WTC11 (cell line): Measurements from ENCODE around the gene HDGF. TPM values are rescaled to one million over a fixed set of nuclear protein-coding genes. Genes with fewer than 3 reads are reported as not detected.

Source experiments
- ATAC-seq: fragments of 200-7000 bp; cut with Tn5 transposase; 2 replicates; pipeline ENCODE4 v1.10.0; 2021; ENCODE audit warnings: mild to moderate bottlenecking, moderate library complexity
- CTCF ChIA-PET: fragments of 300-600 bp; sonication (Branson Sonifier 250); formaldehyde crosslinking; loops from one replicate; lab custom pipeline; 2021; ENCODE audit warnings: antibody characterized with exemption; lab: Charles Lee
- POLR2A ChIA-PET: fragments of 350-600 bp; sonication (Branson Sonifier 250); formaldehyde crosslinking; loops from one replicate; lab custom pipeline; 2021; ENCODE audit warnings: antibody characterized with exemption; lab: Charles Lee
- DNase-seq: peaks from one replicate; pipeline ENCODE4 v3.0.0; 2021; ENCODE audit warnings: low spot score
- H3K27ac Mint-ChIP-seq: 2 replicates; pipeline ENCODE4 v1.8.0; 2021; ENCODE audit warnings: mixed read lengths
- H3K27me3 Mint-ChIP-seq: 2 replicates; pipeline ENCODE4 v1.8.0; 2021; ENCODE audit warnings: low read depth, mild to moderate bottlenecking, moderate library complexity, mixed read lengths
- H3K36me3 Mint-ChIP-seq: 2 replicates; pipeline ENCODE4 v1.8.0; 2021; ENCODE audit warnings: mixed read lengths
- H3K4me1 Mint-ChIP-seq: 2 replicates; pipeline ENCODE4 v1.8.0; 2022; ENCODE audit warnings: mixed read lengths
- H3K4me3 Mint-ChIP-seq: 2 replicates; pipeline ENCODE4 v1.8.0; 2021; ENCODE audit warnings: mild to moderate bottlenecking, moderate library complexity, mixed read lengths
- H3K9me3 Mint-ChIP-seq: 2 replicates; pipeline ENCODE4 v1.8.0; 2021; ENCODE audit warnings: mixed read lengths
- ATF3 ChIP-seq: sonication (generic); formaldehyde crosslinking; conservative IDR thresholded peaks from 2 replicates; pipeline ENCODE4 v1.8.1; 2022; ENCODE audit warnings: mild to moderate bottlenecking, missing genetic modification reagents
- ATF6 ChIP-seq: sonication (generic); formaldehyde crosslinking; IDR thresholded peaks from 2 replicates; pipeline ENCODE4 v1.8.1; 2023; ENCODE audit warnings: mild to moderate bottlenecking, missing genetic modification reagents
- CREB1 ChIP-seq: sonication (generic); formaldehyde crosslinking; IDR thresholded peaks from 2 replicates; pipeline ENCODE4 v1.8.0; 2023; ENCODE audit warnings: mild to moderate bottlenecking, missing genetic modification reagents
- E2F1 ChIP-seq: sonication (generic); formaldehyde crosslinking; IDR thresholded peaks from 2 replicates; pipeline ENCODE4 v1.8.0; 2022; ENCODE audit warnings: mild to moderate bottlenecking, missing genetic modification reagents
- ETV6 ChIP-seq: sonication (generic); formaldehyde crosslinking; IDR thresholded peaks from 2 replicates; pipeline ENCODE4 v1.8.1; 2022; ENCODE audit warnings: mild to moderate bottlenecking, missing genetic modification reagents
- FOXK1 ChIP-seq: sonication (generic); formaldehyde crosslinking; IDR thresholded peaks from 2 replicates; pipeline ENCODE4 v1.8.0; 2022; ENCODE audit warnings: mild to moderate bottlenecking, moderate library complexity, missing genetic modification reagents
- FOXP1 ChIP-seq: sonication (generic); formaldehyde crosslinking; IDR thresholded peaks from 2 replicates; pipeline ENCODE4 v1.8.0; 2022; ENCODE audit warnings: missing genetic modification reagents, mild to moderate bottlenecking, moderate library complexity, borderline replicate concordance
- GABPB1 ChIP-seq: sonication (generic); formaldehyde crosslinking; IDR thresholded peaks from 2 replicates; pipeline ENCODE4 v1.8.1; 2023; ENCODE audit warnings: mild to moderate bottlenecking, missing genetic modification reagents
- GTF2I ChIP-seq: fragments of 250-450 bp; sonication (Bioruptor Pico); conservative IDR thresholded peaks from 2 replicates; pipeline ENCODE4 v1.4.0; 2021; ENCODE audit warnings: mild to moderate bottlenecking
- JUN ChIP-seq: sonication (generic); formaldehyde crosslinking; IDR thresholded peaks from 2 replicates; pipeline ENCODE4 v1.8.0; 2023; ENCODE audit warnings: mild to moderate bottlenecking, missing genetic modification reagents
- NFATC4 ChIP-seq: fragments of 250-450 bp; sonication (Bioruptor Pico); IDR thresholded peaks from 2 replicates; pipeline ENCODE4 v1.9.0; 2021; ENCODE audit warnings: mild to moderate bottlenecking
- NR2C2 ChIP-seq: sonication (generic); formaldehyde crosslinking; IDR thresholded peaks from 2 replicates; pipeline ENCODE4 v1.8.0; 2022; ENCODE audit warnings: mild to moderate bottlenecking, missing genetic modification reagents
- NR3C1 ChIP-seq: sonication (generic); formaldehyde crosslinking; conservative IDR thresholded peaks from 2 replicates; pipeline ENCODE4 v1.8.1; 2023; ENCODE audit warnings: low read depth, mild to moderate bottlenecking, missing genetic modification reagents
- RORB ChIP-seq: fragments of 250-450 bp; sonication (Bioruptor Pico); IDR thresholded peaks from 2 replicates; pipeline ENCODE4 v1.9.0; 2021; ENCODE audit warnings: mild to moderate bottlenecking
- SP1 ChIP-seq: sonication (generic); formaldehyde crosslinking; conservative IDR thresholded peaks from 2 replicates; pipeline ENCODE4 v1.8.1; 2022; ENCODE audit warnings: missing genetic modification reagents
- ZBTB21 ChIP-seq: sonication (generic); formaldehyde crosslinking; IDR thresholded peaks from 2 replicates; pipeline ENCODE4 v1.8.1; 2023; ENCODE audit warnings: mild to moderate bottlenecking, missing genetic modification reagents, borderline replicate concordance
- ZNF121 ChIP-seq: sonication (generic); formaldehyde crosslinking; IDR thresholded peaks from 2 replicates; pipeline ENCODE4 v1.8.0; 2023; ENCODE audit warnings: missing genetic modification reagents
- ZNF219 ChIP-seq: sonication (generic); formaldehyde crosslinking; IDR thresholded peaks from 2 replicates; pipeline ENCODE4 v1.8.0; 2023; ENCODE audit warnings: missing genetic modification reagents, mild to moderate bottlenecking, borderline replicate concordance
- ZNF396 ChIP-seq: fragments of 250-450 bp; sonication (Bioruptor Pico); IDR thresholded peaks from 2 replicates; pipeline ENCODE4 v1.8.0; 2021; ENCODE audit warnings: mild to moderate bottlenecking, moderate library complexity, borderline replicate concordance
- total RNA-seq: library from RNA; stranded (reverse); gene quantifications from 3 replicates; pipeline ENCODE4 v1.2.3, GENCODE V29; 2021
- TF ChIP-seq, protein P1 (sequence below): sonication (generic); formaldehyde crosslinking; IDR thresholded peaks from 2 replicates; pipeline ENCODE4 v1.8.0; 2023; ENCODE audit warnings: mild to moderate bottlenecking, missing genetic modification reagents
- TF ChIP-seq, protein P2 (sequence below): sonication (generic); formaldehyde crosslinking; IDR thresholded peaks from 2 replicates; pipeline ENCODE4 v1.8.1; 2022; ENCODE audit warnings: missing genetic modification reagents, borderline replicate concordance
- TF ChIP-seq, protein P3 (sequence below): fragments of 250-450 bp; sonication (Bioruptor Pico); IDR thresholded peaks from 2 replicates; pipeline ENCODE4 v1.9.0; 2021; ENCODE audit warnings: mild to moderate bottlenecking

Gene HDGF
- total RNA-seq, 1 experiment from 2014 or later = 339 TPM

- POLR2A ChIA-PET = no interaction called here
- CTCF ChIA-PET = interaction anchor here (1.0 to 2.3 kb wide), 3 partner anchors 49 to 83 kb away, joined by 3 to 8 read pairs (median 7); partner anchors contain the start of genes METTL25B and NTRK1
- 0 out of 2 replicates have a peak overlapping the region, but pooled peaks have one; percentile 14 for H3K27ac Mint-ChIP-seq
Measured at GRCh38 chr1:156776942-156777341, 25.5 kb upstream of the HDGF start.

GRCh38 chr1:156775799-156776198 lies 24.3 kb upstream of the HDGF start:
- H3K4me1 Mint-ChIP-seq = peaks cover 6% of the 10 kb centered on the region
- ATAC-seq = no peak
- H3K27ac Mint-ChIP-seq = peak overlapping the region; percentile 80
- CTCF ChIA-PET = interaction anchor here (2.3 kb wide), 1 partner anchor 84 kb away, joined by 7 read pairs; the partner anchor contains the start of gene NTRK1
- no peaks in the 10 kb centered on the region for H3K9me3 Mint-ChIP-seq
- H3K36me3 Mint-ChIP-seq = peaks cover 13% of the 10 kb centered on the region
- no peak for DNase-seq
- H3K4me3 Mint-ChIP-seq = no peak overlapping the region
- POLR2A ChIA-PET = no interaction called here
- TF ChIP-seq FOXK1 (CRISPR knock-in tag) = no peak
- no peak for TF ChIP-seq SP1 (CRISPR knock-in tag)
- no peak for TF ChIP-seq ZBTB21 (CRISPR knock-in tag)
- TF ChIP-seq, all 79 proteins: peak for 0
- H3K27me3 Mint-ChIP-seq = no peaks in the 10 kb centered on the region

More at GRCh38 chr1:156776942-156777341, 25.5 kb upstream of the HDGF start:
- no peak; the same call in 1 of the 2 replicates for ATAC-seq
- Mint-ChIP-seq H3K4me3 (no peak overlapping the region), H3K27me3 (no peaks in the 10 kb centered on the region), H3K36me3 (peaks cover 15% of the 10 kb centered on the region), H3K4me1 (no peaks in the 10 kb centered on the region), H3K9me3 (no peaks in the 10 kb centered on the region)
- no peak for DNase-seq
- TF ChIP-seq JUN (CRISPR knock-in tag) (no peak), ETV6 (CRISPR knock-in tag) (no peak), NR2C2 (CRISPR knock-in tag) (no peak), GABPB1 (CRISPR knock-in tag) (no peak), FOXP1 (CRISPR knock-in tag) (no peak)
- TF ChIP-seq, protein P1, sequence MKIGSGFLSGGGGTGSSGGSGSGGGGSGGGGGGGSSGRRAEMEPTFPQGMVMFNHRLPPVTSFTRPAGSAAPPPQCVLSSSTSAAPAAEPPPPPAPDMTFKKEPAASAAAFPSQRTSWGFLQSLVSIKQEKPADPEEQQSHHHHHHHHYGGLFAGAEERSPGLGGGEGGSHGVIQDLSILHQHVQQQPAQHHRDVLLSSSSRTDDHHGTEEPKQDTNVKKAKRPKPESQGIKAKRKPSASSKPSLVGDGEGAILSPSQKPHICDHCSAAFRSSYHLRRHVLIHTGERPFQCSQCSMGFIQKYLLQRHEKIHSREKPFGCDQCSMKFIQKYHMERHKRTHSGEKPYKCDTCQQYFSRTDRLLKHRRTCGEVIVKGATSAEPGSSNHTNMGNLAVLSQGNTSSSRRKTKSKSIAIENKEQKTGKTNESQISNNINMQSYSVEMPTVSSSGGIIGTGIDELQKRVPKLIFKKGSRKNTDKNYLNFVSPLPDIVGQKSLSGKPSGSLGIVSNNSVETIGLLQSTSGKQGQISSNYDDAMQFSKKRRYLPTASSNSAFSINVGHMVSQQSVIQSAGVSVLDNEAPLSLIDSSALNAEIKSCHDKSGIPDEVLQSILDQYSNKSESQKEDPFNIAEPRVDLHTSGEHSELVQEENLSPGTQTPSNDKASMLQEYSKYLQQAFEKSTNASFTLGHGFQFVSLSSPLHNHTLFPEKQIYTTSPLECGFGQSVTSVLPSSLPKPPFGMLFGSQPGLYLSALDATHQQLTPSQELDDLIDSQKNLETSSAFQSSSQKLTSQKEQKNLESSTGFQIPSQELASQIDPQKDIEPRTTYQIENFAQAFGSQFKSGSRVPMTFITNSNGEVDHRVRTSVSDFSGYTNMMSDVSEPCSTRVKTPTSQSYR (CRISPR knock-in tag) = no peak

GRCh38 chr1:156773607-156774006 lies 22.1 kb upstream of the HDGF start:
- TF ChIP-seq, protein P2, sequence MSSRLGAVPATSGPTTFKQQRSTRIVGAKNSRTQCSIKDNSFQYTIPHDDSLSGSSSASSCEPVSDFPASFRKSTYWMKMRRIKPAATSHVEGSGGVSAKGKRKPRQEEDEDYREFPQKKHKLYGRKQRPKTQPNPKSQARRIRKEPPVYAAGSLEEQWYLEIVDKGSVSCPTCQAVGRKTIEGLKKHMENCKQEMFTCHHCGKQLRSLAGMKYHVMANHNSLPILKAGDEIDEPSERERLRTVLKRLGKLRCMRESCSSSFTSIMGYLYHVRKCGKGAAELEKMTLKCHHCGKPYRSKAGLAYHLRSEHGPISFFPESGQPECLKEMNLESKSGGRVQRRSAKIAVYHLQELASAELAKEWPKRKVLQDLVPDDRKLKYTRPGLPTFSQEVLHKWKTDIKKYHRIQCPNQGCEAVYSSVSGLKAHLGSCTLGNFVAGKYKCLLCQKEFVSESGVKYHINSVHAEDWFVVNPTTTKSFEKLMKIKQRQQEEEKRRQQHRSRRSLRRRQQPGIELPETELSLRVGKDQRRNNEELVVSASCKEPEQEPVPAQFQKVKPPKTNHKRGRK = no peak
- TF ChIP-seq ETV6 (CRISPR knock-in tag) = no peak
- no peak for TF ChIP-seq NR3C1 (CRISPR knock-in tag)
- no peak for TF ChIP-seq CREB1 (CRISPR knock-in tag)
- no peak for TF ChIP-seq RORB (CRISPR knock-in tag)
- no peak for TF ChIP-seq GTF2I (CRISPR knock-in tag)
- TF ChIP-seq, protein P3, sequence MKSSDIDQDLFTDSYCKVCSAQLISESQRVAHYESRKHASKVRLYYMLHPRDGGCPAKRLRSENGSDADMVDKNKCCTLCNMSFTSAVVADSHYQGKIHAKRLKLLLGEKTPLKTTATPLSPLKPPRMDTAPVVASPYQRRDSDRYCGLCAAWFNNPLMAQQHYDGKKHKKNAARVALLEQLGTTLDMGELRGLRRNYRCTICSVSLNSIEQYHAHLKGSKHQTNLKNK (CRISPR knock-in tag) = no peak
- no peak for TF ChIP-seq ZNF396 (CRISPR knock-in tag)
- TF ChIP-seq ZNF219 = no peak
- TF ChIP-seq NFATC4 (CRISPR knock-in tag) = no peak
- no peak for TF ChIP-seq E2F1 (CRISPR knock-in tag)
- TF ChIP-seq ZNF121 = no peak
- no peak for TF ChIP-seq ATF6
- no peak for TF ChIP-seq ATF3
- POLR2A ChIA-PET = no interaction called here
- peaks cover 24% of the 10 kb centered on the region for H3K4me1 Mint-ChIP-seq
- no peaks in the 10 kb centered on the region for H3K9me3 Mint-ChIP-seq
- no peak for DNase-seq
- H3K36me3 Mint-ChIP-seq = peaks cover 16% of the 10 kb centered on the region
- CTCF ChIA-PET = interaction anchor here (1.0 to 1.5 kb wide), 3 partner anchors 48 to 150 kb away, joined by 3 to 4 read pairs (median 3); no protein-coding TSS in a partner anchor
- peak overlapping the region; percentile 23; the same call in 1 of the 2 replicates for H3K27ac Mint-ChIP-seq
- no peaks in the 10 kb centered on the region for H3K27me3 Mint-ChIP-seq
- ATAC-seq = no peak
- H3K4me3 Mint-ChIP-seq = no peak overlapping the region
